OCI-LY1 (cell line): ENCODE results near the gene CLIP2.

ENCODE experiments used
- CTCF ChIP-seq: fragments of 200-600 bp; sonication (generic), shearing (Covaris generic); IDR thresholded peaks from 2 replicates; pipeline ENCODE4 v1.5.1; 2017; ENCODE audit warnings: mild to moderate bottlenecking, antibody characterized with exemption, low read length, moderate library complexity, mixed read lengths
- EZH2 ChIP-seq: fragments of 200-600 bp; sonication (generic), shearing (Covaris generic); IDR thresholded peaks from 2 replicates; pipeline ENCODE4 v1.8.0; 2017; ENCODE audit warnings: borderline replicate concordance, mixed run types, mild to moderate bottlenecking, antibody characterized with exemption, low read length, moderate library complexity, mixed read lengths

DNA sequence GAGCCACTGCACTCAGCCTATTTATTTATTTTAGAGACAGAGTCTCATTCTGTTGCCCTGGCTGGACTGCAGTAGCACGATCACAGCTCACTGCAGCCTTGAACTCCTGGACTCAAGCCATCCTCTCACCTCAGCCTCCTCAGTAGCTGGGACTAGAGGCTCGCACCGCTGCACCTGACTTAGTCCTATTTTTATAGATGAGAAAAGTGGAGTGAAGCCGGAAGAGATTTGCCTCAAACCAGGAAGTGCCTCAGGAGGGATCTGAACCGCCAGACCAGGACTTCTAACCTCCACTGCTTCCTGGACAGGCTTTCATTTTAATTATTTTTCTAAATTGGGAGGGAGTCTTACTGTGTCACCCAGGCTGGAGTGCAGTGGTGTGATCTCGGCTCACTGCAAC lies 17.5 kb upstream of the CLIP2 start:
- TF ChIP-seq EZH2 (0 out of 2 replicates have a peak, but pooled peaks have one; percentile 20), CTCF (no peak)
